ENCODE measurements around the gene ASB13. TPM values are rescaled to one million over a fixed set of nuclear protein-coding genes. Genes with fewer than 3 reads are reported as not detected.

ASB13 gene
- total and polyA plus RNA-seq, 2 donors from 2014 or later = 47.7 to 95.1 TPM

DNA sequence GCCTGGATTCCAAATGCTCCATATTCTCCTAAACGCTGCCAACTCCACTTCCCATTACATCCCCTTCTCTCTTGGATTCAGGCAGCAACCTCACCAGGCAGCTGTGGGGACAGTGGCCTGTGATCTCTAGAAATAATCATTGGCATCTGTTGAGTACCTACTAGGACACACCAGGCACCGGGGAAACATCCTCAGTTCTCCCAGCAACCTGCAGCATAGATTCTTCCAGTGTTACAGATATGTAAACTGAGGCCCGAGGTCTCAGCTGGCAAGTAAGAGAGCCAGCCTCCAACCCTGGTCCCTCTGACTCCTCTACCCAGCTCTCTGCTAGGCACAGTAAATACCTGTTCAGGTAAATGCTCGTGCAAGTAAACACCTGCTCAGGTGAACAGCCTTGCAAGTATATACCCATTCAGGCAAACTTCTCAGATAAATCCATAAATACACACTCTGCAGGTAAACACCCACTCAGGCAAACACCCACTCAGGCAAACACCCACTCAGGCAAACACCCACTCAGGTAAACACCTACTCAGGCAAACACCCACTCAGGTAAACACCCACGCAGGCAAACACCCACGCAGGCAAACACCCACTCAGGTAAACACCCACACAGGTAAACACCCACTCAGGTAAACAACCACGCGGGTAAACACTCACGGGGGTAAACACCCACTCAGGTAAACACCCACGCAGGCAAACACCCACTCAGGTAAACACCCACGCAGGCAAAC is 18.7 kb downstream of the ASB13 start:
- FAIRE-seq = no peak
- DNase-seq = peak in 1 of 5 donors; percentile 12
- H3K27ac ChIP-seq (ENCODE audit: low read depth in 2 of 2, low read length in 2 of 2) = peak overlapping the region in 1 of 2 donors; percentile 2
- no peak overlapping the region for H3K9ac ChIP-seq (ENCODE audit: low read length in 3 of 3)
- H3K9me3 ChIP-seq (ENCODE audit: control insufficient read depth in 2 of 3, insufficient read depth in 1 of 3, low read length in 3 of 3) = no peaks in the 10 kb centered on the region
- TF ChIP-seq, protein P1, sequence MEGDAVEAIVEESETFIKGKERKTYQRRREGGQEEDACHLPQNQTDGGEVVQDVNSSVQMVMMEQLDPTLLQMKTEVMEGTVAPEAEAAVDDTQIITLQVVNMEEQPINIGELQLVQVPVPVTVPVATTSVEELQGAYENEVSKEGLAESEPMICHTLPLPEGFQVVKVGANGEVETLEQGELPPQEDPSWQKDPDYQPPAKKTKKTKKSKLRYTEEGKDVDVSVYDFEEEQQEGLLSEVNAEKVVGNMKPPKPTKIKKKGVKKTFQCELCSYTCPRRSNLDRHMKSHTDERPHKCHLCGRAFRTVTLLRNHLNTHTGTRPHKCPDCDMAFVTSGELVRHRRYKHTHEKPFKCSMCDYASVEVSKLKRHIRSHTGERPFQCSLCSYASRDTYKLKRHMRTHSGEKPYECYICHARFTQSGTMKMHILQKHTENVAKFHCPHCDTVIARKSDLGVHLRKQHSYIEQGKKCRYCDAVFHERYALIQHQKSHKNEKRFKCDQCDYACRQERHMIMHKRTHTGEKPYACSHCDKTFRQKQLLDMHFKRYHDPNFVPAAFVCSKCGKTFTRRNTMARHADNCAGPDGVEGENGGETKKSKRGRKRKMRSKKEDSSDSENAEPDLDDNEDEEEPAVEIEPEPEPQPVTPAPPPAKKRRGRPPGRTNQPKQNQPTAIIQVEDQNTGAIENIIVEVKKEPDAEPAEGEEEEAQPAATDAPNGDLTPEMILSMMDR (IDR thresholded peaks at IDR 0.05; ENCODE audit: borderline replicate concordance, extremely low read depth, insufficient read depth) = no peak
- H3K4me1 ChIP-seq (ENCODE audit: control insufficient read depth in 2 of 3, insufficient read depth in 2 of 3, low read depth in 1 of 3, low read length in 3 of 3) = peaks cover 0 to 24% (median 8%) of the 10 kb centered on the region in 3 donors
- H3K4me3 ChIP-seq (ENCODE audit: low read length in 3 of 3) = no peak overlapping the region
- peaks cover 0 to 36% (median 6%) of the 10 kb centered on the region in 3 donors for H3K36me3 ChIP-seq (ENCODE audit: control insufficient read depth in 2 of 3, insufficient read depth in 3 of 3, low read length in 3 of 3)
- no peaks in the 10 kb centered on the region for H3K27me3 ChIP-seq (ENCODE audit: control insufficient read depth, insufficient read depth, low read length)
- intact Hi-C loops (cut with DNase I) = no loop called here

DNA sequence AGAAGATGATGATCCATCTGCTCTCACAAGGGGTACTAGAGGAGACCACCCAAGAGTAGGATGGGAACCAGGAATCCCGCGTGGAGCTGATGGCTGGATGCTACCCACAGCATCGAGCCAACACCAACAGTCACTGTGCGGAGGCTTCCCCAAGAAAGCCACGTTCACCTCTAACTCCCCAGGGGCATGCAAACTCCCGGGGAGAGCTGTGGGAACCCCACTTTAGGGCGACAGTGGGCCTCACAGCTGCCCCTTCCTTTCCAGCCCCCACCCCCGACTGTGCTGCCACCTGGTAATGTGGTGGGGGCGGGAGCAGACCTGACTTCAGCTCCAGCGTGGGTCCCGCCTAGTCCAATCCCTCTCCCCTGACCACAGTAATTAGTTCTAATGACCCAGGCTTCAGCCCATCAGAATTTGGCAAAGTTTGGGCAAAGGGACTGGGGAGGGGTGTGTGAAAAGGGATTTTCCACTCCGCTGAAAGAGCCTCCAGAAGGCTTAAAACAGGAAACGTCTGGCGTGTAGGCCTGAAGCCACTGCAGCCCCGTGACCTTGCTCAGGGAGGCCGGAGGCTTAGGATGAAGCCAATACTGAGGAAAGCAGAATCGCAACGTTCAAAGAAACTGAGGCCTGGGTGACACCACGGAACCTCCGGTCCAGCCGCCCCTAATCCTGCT is 20.3 kb downstream of the ASB13 start:
- Histone ChIP-seq H3K27me3 (ENCODE audit: control insufficient read depth, insufficient read depth, low read length) (no peaks in the 10 kb centered on the region), H3K36me3 (ENCODE audit: control insufficient read depth in 2 of 3, insufficient read depth in 3 of 3, low read length in 3 of 3) (peaks cover 0 to 49% (median 13%) of the 10 kb centered on the region in 3 donors), H3K4me3 (ENCODE audit: low read length in 3 of 3) (no peak overlapping the region), H3K9me3 (ENCODE audit: control insufficient read depth in 2 of 3, insufficient read depth in 1 of 3, low read length in 3 of 3) (no peaks in the 10 kb centered on the region), H3K9ac (ENCODE audit: low read length in 3 of 3) (no peak overlapping the region), H3K4me1 (ENCODE audit: control insufficient read depth in 2 of 3, insufficient read depth in 2 of 3, low read depth in 1 of 3, low read length in 3 of 3) (peaks cover 0 to 21% (median 8%) of the 10 kb centered on the region in 3 donors), H3K27ac (ENCODE audit: low read depth in 2 of 2, low read length in 2 of 2) (peak overlapping the region; percentile 62 to 64)
- TF ChIP-seq, protein P1 (IDR thresholded peaks at IDR 0.05; ENCODE audit: borderline replicate concordance, extremely low read depth, insufficient read depth) = no peak
- intact Hi-C loops (cut with DNase I) = no loop called here
- FAIRE-seq (no peak), DNase-seq (peak in 1 of 5 donors; percentile 73)

DNA sequence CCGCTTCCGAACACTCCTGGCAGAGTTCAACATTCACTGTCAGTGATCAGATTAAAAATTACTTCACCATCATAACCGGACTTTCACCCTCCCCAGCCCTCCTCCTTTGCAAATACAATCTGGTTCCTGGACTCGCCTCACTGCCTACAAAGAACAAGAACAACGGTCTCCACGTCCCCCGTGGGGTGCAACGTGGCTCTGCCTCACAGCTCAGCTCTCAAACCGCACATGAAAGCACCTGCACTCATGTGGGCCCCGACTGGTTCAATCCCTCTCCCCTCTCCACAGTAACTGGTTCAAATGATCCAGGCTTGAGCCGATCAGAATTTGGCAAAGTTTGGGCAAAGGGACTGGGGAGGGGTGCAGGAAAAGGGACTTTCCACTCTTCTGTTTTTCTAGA is 21.0 kb downstream of the ASB13 start:
- Histone ChIP-seq H3K36me3 (ENCODE audit: control insufficient read depth in 2 of 3, insufficient read depth in 3 of 3, low read length in 3 of 3) (peaks cover 0 to 50% (median 15%) of the 10 kb centered on the region in 3 donors), H3K4me3 (ENCODE audit: low read length in 3 of 3) (no peak overlapping the region), H3K27ac (ENCODE audit: low read depth in 2 of 2, low read length in 2 of 2) (peak overlapping the region; percentile 62 to 71), H3K9ac (ENCODE audit: low read length in 3 of 3) (no peak overlapping the region), H3K4me1 (ENCODE audit: control insufficient read depth in 2 of 3, insufficient read depth in 2 of 3, low read depth in 1 of 3, low read length in 3 of 3) (peaks cover 0 to 21% (median 8%) of the 10 kb centered on the region in 3 donors), H3K27me3 (ENCODE audit: control insufficient read depth, insufficient read depth, low read length) (no peaks in the 10 kb centered on the region), H3K9me3 (ENCODE audit: control insufficient read depth in 2 of 3, insufficient read depth in 1 of 3, low read length in 3 of 3) (no peaks in the 10 kb centered on the region)
- no peak for FAIRE-seq
- peak in 2 of 5 donors; percentile 50 to 57 for DNase-seq
- intact Hi-C loops (cut with DNase I) = no loop called here
- TF ChIP-seq, protein P1 (IDR thresholded peaks at IDR 0.05; ENCODE audit: borderline replicate concordance, extremely low read depth, insufficient read depth) = no peak

Data from kidney (tissue), 14 donors.